IPS-20b (cell line): ENCODE measurements around the gene IMMT.
"Not testable (repeated sequence)": the region's sequence is repeated elsewhere in the genome, so short reads cannot be mapped to it uniquely, and the experiment has no call there.

Experiments used
- H3K27ac ChIP-seq: one replicate; pipeline ENCODE4 v1.5.1; 2013; ENCODE audit warnings: low read length
- H3K27me3 ChIP-seq: 2 replicates; pipeline ENCODE4 v1.6.1; 2013; ENCODE audit warnings: mild to moderate bottlenecking, low read length, inconsistent platforms; ENCODE audit not compliant: insufficient read depth
- H3K36me3 ChIP-seq: 2 replicates; pipeline ENCODE4 v1.6.1; 2013; ENCODE audit warnings: low read depth, mild to moderate bottlenecking, inconsistent platforms, low read length, moderate library complexity; ENCODE audit not compliant: insufficient read depth
- H3K4me1 ChIP-seq: 2 replicates; pipeline ENCODE4 v1.6.1; 2013; ENCODE audit warnings: mild to moderate bottlenecking, control low read depth, inconsistent platforms, low read length, moderate library complexity; ENCODE audit not compliant: insufficient read depth
- H3K4me3 ChIP-seq: 2 replicates; pipeline ENCODE4 v1.5.1; 2013; ENCODE audit warnings: mild to moderate bottlenecking, low read length, inconsistent platforms
- H3K9ac ChIP-seq: 2 replicates; pipeline ENCODE4 v1.6.1; 2013; ENCODE audit warnings: low read depth, mild to moderate bottlenecking, inconsistent platforms, low read length, moderate library complexity
- H3K9me3 ChIP-seq: 2 replicates; pipeline ENCODE4 v1.6.1; 2013; ENCODE audit warnings: mild to moderate bottlenecking, low read depth, low read length, inconsistent platforms; ENCODE audit not compliant: insufficient read depth

The IMMT gene

GRCh38 chr2:86195055-86195807 lies at the start of gene IMMT:
TSS of gene IMMT (minus strand) at chr2:86195462. CDS start at chr2:86195382, 80 bp downstream.
- Histone ChIP-seq H3K4me3 (peak within 1 kb of the TSS; percentile 82), H3K9ac (peak within 1 kb of the TSS; percentile 89), H3K27ac (peak within 1 kb of the TSS; percentile 92), H3K27me3 (no peaks in the 10 kb centered on the region), H3K4me1 (0 out of 2 replicates have a peak, but pooled peaks cover 6% of the 10 kb centered on the region), H3K36me3 (peaks cover 12% of the 10 kb centered on the region), H3K9me3 (no peaks in the 10 kb centered on the region)

GRCh38 chr2:86244781-86245180 lies 49.5 kb upstream of the IMMT start:
- not testable (repeated sequence) for H3K4me1 ChIP-seq, H3K9me3 ChIP-seq, H3K9ac ChIP-seq, H3K36me3 ChIP-seq, H3K27me3 ChIP-seq, H3K27ac ChIP-seq, H3K4me3 ChIP-seq

- no peaks in the 10 kb centered on the region for H3K4me1 ChIP-seq
- no peaks in the 10 kb centered on the region for H3K36me3 ChIP-seq
- H3K9me3 ChIP-seq, result no peaks in the 10 kb centered on the region
- no peak overlapping the region for H3K27ac ChIP-seq
- H3K4me3 ChIP-seq, result no peak overlapping the region
- H3K27me3 ChIP-seq, result no peaks in the 10 kb centered on the region
- no peak overlapping the region for H3K9ac ChIP-seq
These were observed 48.9 kb upstream of the IMMT start for GRCh38 chr2:86243950-86244733.

GRCh38 chr2:86243272-86243671 lies 48.0 kb upstream of the IMMT start:
- Histone ChIP-seq H3K9ac (no peak overlapping the region), H3K9me3 (no peaks in the 10 kb centered on the region), H3K4me3 (no peak overlapping the region), H3K36me3 (no peaks in the 10 kb centered on the region), H3K27me3 (no peaks in the 10 kb centered on the region), H3K27ac (no peak overlapping the region), H3K4me1 (no peaks in the 10 kb centered on the region)

GRCh38 chr2:86241611-86242010 lies 46.3 kb upstream of the IMMT start:
- no peaks in the 10 kb centered on the region for H3K4me1 ChIP-seq

GRCh38 chr2:86240251-86240650 lies 45.0 kb upstream of the IMMT start:
- Histone ChIP-seq H3K4me1 (no peaks in the 10 kb centered on the region), H3K4me3 (no peak overlapping the region), H3K27me3 (no peaks in the 10 kb centered on the region), H3K36me3 (no peaks in the 10 kb centered on the region), H3K27ac (no peak overlapping the region), H3K9me3 (no peaks in the 10 kb centered on the region), H3K9ac (no peak overlapping the region)

More at GRCh38 chr2:86241611-86242010, 46.3 kb upstream of the IMMT start:
- H3K4me3 ChIP-seq, result no peak overlapping the region
- H3K9me3 ChIP-seq, result no peaks in the 10 kb centered on the region
- no peak overlapping the region for H3K9ac ChIP-seq
- H3K27ac ChIP-seq, result no peak overlapping the region
- no peaks in the 10 kb centered on the region for H3K27me3 ChIP-seq
- no peaks in the 10 kb centered on the region for H3K36me3 ChIP-seq

- Histone ChIP-seq H3K9me3 (no peaks in the 10 kb centered on the region), H3K4me1 (no peaks in the 10 kb centered on the region), H3K36me3 (no peaks in the 10 kb centered on the region), H3K27ac (no peak overlapping the region), H3K4me3 (no peak overlapping the region), H3K27me3 (no peaks in the 10 kb centered on the region), H3K9ac (no peak overlapping the region)
These were observed 44.5 kb upstream of the IMMT start for GRCh38 chr2:86239745-86240144.

- H3K4me1 ChIP-seq, result no peaks in the 10 kb centered on the region
- no peaks in the 10 kb centered on the region for H3K9me3 ChIP-seq
- no peak overlapping the region for H3K9ac ChIP-seq
- H3K27ac ChIP-seq, result no peak overlapping the region
- H3K27me3 ChIP-seq, result no peaks in the 10 kb centered on the region
- H3K36me3 ChIP-seq, result no peaks in the 10 kb centered on the region
- H3K4me3 ChIP-seq, result no peak overlapping the region
These were observed 44.1 kb upstream of the IMMT start for GRCh38 chr2:86239326-86239725.

- no peak overlapping the region for H3K27ac ChIP-seq
- no peaks in the 10 kb centered on the region for H3K27me3 ChIP-seq
- H3K36me3 ChIP-seq, result no peaks in the 10 kb centered on the region
- no peak overlapping the region for H3K9ac ChIP-seq
- H3K9me3 ChIP-seq, result no peaks in the 10 kb centered on the region
- H3K4me3 ChIP-seq, result no peak overlapping the region
- H3K4me1 ChIP-seq, result no peaks in the 10 kb centered on the region
These were observed 43.1 kb upstream of the IMMT start for GRCh38 chr2:86238354-86238753.

GRCh38 chr2:86237172-86237571 lies 41.9 kb upstream of the IMMT start:
- Histone ChIP-seq H3K36me3 (no peaks in the 10 kb centered on the region), H3K27ac (no peak overlapping the region), H3K4me1 (no peaks in the 10 kb centered on the region), H3K27me3 (no peaks in the 10 kb centered on the region), H3K4me3 (no peak overlapping the region), H3K9me3 (no peaks in the 10 kb centered on the region), H3K9ac (no peak overlapping the region)

GRCh38 chr2:86235196-86235980 lies 40.1 kb upstream of the IMMT start:
- Histone ChIP-seq H3K27ac (no peak overlapping the region), H3K36me3 (no peaks in the 10 kb centered on the region), H3K27me3 (no peaks in the 10 kb centered on the region), H3K9ac (no peak overlapping the region), H3K4me1 (no peaks in the 10 kb centered on the region), H3K9me3 (no peaks in the 10 kb centered on the region), H3K4me3 (no peak overlapping the region)
